Superior temporal gyrus (tissue), 1 donor: ENCODE data around the gene ACTG1.

Experiments used
- DNase-seq: peaks from one replicate; pipeline ENCODE4 v3.0.0-alpha.2; 2016; ENCODE audit errors: extremely low spot score

The ACTG1 gene

GRCh38 chr17:81481815-81482505, 30.6 kb downstream of the ACTG1 start:
- no peak for DNase-seq

DNA sequence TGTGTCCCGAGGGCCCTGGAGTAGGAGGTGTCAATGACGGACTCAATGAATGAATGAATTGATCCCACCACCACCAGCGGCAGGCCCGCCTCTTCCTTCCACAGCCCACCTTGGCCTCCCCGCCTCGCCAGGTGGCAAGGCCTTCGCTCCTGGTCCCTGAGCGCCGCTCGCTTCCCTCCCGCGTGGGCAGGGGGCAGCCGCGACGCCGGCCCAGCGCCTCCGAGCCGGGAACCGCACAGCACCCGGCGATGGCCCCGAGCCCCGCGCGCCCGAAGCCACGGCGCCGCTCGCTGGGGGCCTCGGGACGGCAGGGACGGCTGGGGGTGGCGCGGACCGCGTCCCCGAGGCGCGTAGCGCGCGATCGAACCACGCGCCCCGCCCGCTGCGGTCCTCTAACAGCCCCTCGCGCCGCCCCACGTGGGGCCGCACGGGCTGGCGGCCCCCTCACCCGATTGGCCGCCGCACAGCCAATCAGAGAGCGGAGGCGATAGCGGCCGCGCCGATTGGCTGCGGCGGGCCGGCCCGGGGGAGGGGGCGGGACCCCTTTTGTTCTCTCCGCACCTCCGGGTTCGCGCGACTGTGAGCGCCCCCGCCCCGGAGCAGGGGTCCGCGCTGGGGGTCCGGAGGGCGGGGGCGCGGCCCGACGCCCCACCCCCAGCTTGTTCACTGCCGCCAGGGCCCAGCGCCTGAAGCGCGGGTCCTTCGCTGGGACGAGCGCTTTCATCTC, 31.4 kb downstream of the ACTG1 start:
- DNase-seq = peak; percentile 87

GRCh38 chr17:81480140-81481072, 32.2 kb downstream of the ACTG1 start:
- DNase-seq = no peak

DNA sequence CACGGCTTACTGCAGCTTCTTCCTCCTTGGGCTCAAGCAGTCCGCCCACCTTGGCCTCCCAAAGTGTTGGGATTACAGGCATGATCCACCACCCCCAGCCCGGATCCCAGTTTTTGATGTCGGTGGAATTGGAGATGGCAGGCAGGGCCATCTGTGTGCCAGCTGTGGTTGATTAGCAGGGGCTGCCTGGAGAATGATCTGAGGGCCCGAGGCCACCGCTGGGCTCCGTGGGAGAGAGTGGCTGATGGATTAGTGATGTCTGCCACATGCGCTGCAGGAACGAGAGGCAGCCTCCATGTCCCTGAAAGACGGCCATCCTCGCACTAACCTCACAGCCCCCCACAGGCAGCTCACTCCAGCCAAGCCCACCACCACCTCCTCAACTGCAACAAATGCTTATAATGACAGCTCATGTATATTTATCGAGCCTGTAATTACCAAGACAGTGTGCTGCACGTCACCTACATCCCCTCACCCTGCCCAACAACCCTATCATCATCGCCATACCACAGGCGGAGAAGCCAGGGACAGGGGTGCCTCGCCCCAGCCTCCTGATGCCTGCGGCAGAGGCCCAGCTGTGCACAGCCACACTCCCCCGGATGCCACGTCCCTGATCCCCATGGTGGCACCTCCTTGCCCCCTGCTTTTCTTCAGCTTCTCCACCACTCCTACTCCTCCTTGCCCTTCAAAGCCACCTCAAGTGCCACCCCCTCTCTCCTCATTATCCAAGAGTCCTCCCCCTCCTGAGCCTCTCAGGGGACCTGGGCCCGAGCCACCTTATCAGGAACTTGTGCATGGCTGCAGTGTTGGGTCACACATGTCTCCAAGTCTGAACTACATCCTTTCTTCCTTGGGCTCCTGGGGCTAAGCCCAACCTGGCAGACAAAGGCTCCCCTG, 33.2 kb downstream of the ACTG1 start:
- DNase-seq = no peak

- no peak for DNase-seq
Observed at GRCh38 chr17:81478119-81478518, 34.5 kb downstream of the ACTG1 start.

GRCh38 chr17:81477173-81477572, 35.4 kb downstream of the ACTG1 start:
- DNase-seq = no peak

- DNase-seq = no peak
Observed at GRCh38 chr17:81476635-81477034, 36.0 kb downstream of the ACTG1 start.

DNA sequence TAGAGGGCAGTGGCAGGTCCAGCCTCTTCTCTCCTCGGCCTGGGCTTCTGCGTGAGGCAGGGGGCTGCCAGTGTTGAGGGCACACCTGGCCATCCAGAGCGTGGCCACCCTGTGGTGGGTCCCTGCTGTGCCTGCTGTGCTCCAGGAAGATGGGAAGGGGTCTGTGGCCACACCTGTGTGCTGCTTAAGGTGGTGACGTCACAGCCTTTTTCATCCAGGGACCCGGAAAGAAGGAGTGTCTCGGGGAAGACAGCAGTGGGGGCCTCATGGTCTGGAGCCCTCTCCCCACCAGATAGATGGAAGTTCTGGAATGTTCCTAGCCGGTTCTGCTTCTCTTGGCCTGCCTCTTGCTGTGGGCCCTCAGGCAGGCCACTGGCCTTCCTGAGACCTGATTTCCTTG, 36.5 kb downstream of the ACTG1 start:
- DNase-seq = no peak

GRCh38 chr17:81474958-81475357, 37.6 kb downstream of the ACTG1 start:
- DNase-seq = no peak

- DNase-seq = no peak
Observed at GRCh38 chr17:81473019-81473418, 39.6 kb downstream of the ACTG1 start.

DNA sequence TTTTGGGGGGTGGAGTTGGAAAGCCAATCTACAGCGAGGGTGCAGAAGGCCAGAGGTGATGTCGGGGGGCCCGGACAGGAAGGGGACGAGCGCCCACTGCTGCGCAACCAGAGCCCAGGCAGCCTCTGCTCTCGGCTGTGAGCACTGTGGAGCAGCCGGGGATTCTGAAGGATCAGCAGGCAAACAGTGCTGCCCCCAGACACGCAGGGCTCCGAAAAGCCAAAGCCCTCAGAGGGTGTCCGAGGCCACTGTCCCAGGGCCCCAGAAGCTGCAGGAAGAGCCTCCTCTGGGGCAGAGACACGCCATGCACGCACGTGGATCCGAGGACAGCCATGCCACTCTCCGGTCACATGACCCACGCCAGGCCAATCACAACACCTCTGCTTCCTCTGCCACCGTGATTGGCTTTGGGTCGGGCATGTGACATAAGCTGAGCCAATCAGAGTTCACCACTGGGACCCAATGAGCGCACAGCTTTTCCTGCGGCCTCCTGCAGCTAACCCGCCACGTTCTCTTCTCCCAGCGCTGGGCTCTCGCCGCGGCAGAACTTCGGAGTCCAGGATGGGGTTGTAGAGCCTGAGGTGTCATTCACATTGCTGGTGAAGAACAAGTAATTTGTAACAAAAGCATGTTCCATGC, 40.7 kb downstream of the ACTG1 start:
- peak; percentile 75 for DNase-seq

DNA sequence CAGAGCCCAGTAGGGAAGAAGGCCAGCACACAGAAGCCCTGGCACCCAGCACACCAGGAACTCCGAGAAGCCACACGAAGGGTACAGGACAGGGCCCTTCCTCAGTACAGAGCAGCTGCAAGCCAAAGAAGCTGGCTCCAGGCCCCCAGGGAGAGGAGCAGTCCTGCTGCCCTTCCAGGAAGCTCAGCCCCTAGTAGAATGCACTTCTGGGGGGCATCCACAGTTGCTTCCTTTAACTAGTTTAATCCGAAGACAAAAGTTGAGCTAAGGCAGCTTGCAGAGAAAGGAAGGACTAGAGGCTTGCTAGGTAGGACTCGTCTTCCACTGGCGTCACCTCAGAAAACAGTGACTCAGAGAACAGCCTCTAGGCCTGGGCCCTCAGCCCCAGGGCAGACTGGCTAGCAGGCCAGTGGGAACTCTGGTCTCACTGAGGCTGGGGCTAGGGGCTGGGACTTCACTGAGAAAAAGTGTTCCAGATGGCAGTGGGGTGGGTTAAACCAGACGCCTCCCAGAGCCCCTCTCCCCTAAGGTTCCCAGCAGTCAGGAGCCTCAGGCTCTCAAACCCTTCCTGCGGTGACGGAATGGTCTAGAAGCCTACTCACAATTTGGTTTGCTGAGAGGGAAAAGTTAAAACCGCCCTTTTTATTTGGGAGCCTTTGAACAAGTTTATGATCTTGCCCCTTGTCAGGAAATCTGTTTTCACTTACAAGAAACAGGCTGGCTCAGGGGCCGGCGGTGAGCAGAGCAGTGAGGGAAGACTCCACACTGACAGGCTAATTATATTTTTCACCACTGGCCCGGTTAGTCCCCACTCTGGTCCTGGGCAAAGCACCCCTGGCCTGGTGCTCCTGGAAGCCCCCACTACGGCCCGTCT, 41.4 kb downstream of the ACTG1 start:
- DNase-seq = no peak

DNA sequence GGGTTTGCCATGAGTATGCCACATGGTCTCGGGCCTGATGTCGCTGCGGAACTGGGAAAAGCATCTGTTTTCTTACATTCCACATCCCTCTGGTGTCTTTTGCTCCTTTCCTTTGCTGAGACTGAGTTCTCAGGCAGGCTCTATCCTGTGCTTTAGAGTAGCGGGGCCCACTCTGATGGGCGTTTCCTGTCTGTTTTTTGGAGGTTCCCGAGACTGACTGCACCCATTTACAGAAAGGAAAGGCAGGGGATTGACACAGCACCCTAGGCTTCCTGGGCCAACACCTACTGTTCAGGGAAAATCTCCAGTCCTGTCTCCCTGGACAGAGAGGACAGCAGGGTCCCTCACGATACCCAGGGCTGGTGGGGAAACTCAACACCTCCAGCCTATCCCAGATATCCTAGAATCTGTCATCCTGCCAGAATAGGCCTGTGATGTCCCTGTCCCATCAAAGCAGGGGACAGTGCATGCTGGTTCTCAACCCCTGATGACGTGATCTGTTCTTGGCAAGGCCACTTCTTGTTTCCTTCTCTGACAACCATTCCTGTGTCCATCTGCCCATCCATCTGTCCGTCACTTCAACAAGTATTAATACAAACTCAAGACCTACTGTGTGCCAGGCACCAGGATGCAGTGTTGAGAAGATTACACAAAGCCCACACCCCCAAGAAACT, 42.2 kb downstream of the ACTG1 start:
- peak; percentile 43 for DNase-seq

GRCh38 chr17:81469266-81469665, 43.3 kb downstream of the ACTG1 start:
- DNase-seq = no peak

DNA sequence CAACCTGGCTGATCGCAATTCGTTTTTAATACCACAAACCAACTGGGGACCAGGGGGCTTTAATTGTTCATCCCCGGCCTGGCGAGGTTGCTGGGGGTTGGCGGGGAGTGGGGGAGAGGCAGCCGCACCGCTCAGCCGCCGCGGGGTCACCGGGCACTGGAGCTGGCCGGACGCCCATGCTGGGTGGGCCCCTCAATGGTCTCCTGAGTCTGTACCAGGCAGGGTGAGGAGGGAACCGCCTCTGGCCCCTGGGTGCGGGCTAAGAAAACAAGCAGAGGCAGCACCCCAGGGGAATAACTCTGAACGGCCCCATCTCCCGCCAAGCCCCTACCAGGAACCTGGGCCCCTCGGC, 43.9 kb downstream of the ACTG1 start:
- DNase-seq = no peak

GRCh38 chr17:81468111-81468769, 44.4 kb downstream of the ACTG1 start:
- no peak for DNase-seq

DNA sequence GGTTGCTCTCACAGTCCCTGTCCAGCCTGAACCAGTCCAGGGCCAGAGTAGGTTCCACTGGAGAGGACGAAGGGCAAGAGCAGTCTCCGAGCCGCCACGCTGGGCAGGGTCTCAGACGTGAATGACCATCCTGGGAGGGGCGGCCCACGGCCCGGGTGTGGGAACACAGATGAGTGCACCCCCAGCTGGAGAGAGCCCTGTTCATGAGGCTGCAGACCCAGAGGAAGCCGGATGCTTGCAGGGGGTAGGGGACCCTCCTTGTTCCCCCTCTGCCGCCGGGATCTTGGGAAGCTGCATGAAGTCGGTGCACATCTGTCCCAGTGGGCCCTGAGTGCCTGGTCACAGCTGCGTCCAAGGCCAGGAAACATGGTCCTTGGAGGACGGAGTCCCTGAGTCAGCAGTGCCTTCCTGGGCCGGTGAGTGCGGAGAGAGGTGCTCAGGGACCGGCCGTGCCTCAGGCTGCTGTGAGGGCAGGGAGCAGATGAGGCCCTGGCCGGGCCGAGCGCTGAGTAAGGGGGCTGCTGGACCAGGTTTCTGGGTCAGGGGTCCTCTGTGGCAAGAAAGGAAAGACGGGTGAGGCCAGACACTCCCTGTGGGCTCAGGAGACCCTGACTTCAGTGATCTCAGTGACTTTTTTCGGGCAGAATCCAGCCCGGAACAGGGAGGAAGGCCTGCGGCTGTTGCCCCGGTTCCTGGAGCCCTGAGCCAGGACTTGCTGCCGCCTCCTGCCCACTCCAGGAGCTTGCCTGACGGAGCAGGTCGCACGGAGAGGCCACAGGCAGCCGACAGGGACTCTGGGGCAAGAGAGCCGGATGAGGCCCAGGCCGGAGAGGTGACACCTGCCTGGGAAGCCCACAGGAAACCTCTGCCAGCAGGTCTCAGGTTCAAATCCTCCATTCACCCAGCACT, 45.8 kb downstream of the ACTG1 start:
- no peak for DNase-seq

DNA sequence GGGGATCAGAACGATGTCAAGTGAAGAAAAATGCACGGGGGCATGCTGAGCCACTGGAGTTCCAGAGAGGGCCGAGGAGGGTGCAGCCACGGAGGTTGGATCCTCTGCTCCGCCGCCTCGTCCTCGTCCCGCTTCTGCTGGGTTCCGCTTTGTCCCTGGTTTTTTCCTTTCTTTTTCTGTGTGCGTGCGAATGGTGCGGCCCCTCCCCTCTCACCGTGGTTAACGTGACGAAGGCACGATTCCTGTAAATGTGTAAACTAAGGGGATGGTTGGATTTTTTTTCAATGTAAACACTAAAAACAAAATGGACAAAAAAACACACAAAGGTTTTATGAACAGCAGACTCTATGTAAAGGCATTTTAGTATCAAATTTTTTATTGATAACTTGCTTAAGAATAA, 46.7 kb downstream of the ACTG1 start:
- no peak for DNase-seq
